Neural progenitor cell (in vitro differentiated cells): Measurements from ENCODE around the gene REV3L.

Experiments used
- EZH2 ChIP-seq: fragments of 200-600 bp; sonication (generic); IDR thresholded peaks from 2 replicates; pipeline ENCODE4 v1.6.1; 2017; ENCODE audit warnings: antibody characterized with exemption, mild to moderate bottlenecking, moderate library complexity
- EZH2phosphoT487 ChIP-seq: fragments of 200-600 bp; sonication (generic); IDR thresholded peaks from 2 replicates; pipeline ENCODE4 v1.6.1; 2017; ENCODE audit warnings: antibody characterized with exemption
- TF ChIP-seq, protein P1 (sequence below): fragments of 200-600 bp; sonication (generic); IDR thresholded peaks from 2 replicates; pipeline ENCODE4 v1.5.1; 2017; ENCODE audit warnings: antibody characterized with exemption, mild to moderate bottlenecking

DNA sequence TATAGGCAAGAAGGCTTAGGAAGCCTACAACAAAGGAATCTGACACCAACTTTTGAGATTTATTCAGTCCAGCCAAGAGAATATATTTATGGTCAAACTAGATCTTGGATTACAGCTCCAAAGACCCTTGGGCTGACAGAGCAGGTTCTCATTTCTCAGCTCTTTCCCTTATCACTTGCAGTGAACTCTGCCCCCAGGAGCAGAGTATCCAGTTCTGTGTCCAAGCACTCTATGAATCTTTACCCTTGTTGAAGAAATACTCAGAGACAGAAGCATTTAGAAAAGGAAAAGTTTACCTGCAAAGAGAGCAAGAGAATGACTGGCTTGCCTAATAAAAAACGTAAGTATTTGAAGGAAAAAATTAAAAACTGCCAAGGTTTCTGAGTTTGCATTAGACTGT is 205.2 kb downstream of the REV3L start:
- TF ChIP-seq EZH2phosphoT487 (no peak), EZH2 (no peak)
- TF ChIP-seq, protein P1, sequence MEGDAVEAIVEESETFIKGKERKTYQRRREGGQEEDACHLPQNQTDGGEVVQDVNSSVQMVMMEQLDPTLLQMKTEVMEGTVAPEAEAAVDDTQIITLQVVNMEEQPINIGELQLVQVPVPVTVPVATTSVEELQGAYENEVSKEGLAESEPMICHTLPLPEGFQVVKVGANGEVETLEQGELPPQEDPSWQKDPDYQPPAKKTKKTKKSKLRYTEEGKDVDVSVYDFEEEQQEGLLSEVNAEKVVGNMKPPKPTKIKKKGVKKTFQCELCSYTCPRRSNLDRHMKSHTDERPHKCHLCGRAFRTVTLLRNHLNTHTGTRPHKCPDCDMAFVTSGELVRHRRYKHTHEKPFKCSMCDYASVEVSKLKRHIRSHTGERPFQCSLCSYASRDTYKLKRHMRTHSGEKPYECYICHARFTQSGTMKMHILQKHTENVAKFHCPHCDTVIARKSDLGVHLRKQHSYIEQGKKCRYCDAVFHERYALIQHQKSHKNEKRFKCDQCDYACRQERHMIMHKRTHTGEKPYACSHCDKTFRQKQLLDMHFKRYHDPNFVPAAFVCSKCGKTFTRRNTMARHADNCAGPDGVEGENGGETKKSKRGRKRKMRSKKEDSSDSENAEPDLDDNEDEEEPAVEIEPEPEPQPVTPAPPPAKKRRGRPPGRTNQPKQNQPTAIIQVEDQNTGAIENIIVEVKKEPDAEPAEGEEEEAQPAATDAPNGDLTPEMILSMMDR, result no peak
